Adipose tissue (tissue), 3 donors: ENCODE measurements around the gene WDR64. TPM values are rescaled to one million over a fixed set of nuclear protein-coding genes. Genes with fewer than 3 reads are reported as not detected.

Source experiments
- H3K27ac ChIP-seq: one replicate; pipeline ENCODE4 v1.5.1; 2013; ENCODE audit warnings: low read depth, low read length
- WGBS, 3 donors: extraction: QIAGEN DNeasy Blood & Tissue Kit; methylation state at CpG; one replicate each; pipeline ENCODE4 v1.1.7; 2013; 5-methylcytosine and 5-hydroxymethylcytosine counted together
- polyA plus RNA-seq, 3 donors: library from polyadenylated mRNA; stranded (reverse); fragments of 200-250 nt; gene quantifications; one replicate each; pipeline ENCODE4 v1.2.3, GENCODE V29; 2013
- donor health status: healthy with polysubstance abuse.
- donor health status: Bipolar disorder and iron deficiency.
- donor health status: healthy.

WDR64 gene
- polyA plus RNA-seq, 3 donors, result not detected

DNA sequence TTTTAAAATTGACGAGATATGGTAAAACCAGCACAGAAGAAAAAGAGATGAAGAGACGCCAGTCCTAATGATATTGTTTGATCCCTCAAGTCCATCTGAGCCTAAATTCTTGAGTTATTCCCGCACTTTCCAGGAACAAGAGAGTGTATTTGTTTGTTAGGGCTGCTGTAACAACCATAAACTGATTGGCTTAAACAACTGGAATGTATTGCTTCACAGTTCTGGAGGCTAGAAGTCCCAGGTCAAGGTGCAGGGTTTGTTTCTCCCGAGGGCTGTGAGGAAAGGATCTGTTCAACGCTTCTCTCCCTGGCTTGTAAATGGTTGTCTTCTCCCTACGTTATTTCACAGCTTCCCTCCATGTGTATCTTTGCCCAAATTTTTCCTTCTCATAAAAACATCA is 188.1 kb downstream of the WDR64 start:
- no peak overlapping the region for H3K27ac ChIP-seq
- WGBS, 3 donors, result 81 to 85% (median 84%) methylated on average over 6 of the region's 6 CpGs

DNA sequence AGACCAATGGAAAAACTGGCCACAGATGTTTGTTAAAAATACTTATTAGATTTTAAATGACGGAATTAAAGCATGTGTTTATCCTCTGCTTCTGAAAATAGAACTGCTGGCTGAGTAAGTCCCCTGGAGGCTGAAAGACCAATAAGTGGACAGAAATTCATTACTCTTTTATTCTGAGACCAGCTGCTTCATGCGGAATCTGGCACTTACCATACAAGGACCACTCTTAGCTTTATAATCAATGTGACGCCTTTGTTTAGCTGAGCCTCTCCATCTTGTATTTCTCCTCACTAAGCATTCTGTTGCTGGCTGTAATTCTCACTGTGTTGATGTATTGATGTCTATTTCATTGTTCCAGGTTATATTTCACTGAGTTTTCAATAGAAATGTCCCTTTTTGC is 189.6 kb downstream of the WDR64 start:
- WGBS, 3 donors, result 78 to 90% (median 78%) methylated on average over 3 of the region's 3 CpGs

DNA sequence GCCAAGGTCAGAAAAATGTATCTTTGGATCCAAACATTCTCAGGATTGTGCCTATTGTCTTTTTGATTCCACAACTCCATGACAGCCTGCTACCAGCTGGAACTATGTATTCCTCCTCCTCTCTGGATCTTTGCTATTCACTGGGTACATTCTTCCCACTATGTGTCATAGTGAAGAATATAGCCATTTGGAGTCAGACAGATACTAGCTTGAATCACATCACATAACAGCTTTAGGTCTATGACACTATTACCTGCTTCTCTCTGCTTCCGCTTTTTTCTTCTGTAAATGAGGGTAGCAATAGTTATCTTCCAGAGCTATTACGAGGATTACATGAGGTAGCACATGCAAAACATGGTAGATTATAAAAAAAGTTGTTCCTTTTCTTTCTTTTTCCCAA is 190.5 kb downstream of the WDR64 start:
- H3K27ac ChIP-seq, result no peak overlapping the region
- WGBS, 3 donors, result 88 to 98% (median 94%) methylated on average over 2 of the region's 2 CpGs

More for the DNA sequence above, 189.6 kb downstream of the WDR64 start:
- no peak overlapping the region for H3K27ac ChIP-seq

DNA sequence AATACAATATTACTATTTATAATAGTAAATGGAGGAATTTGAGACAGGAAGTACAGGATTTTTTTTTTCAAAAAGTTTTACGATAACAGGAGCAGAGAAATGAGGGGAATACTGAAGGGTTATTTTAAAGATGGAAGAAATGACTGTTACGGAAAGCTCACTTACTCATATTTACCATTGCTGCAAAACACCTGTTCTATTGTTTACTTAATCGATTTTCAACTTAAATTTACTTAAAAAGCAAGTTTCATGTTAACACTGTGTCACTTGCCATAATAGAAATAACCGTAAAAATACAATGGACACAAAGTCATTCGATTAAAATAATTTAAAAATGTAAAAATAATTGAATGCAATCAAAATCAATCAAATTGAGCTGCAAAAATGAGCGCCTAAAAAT is 192.5 kb downstream of the WDR64 start:
- no peak overlapping the region for H3K27ac ChIP-seq
- 27 to 84% (median 84%) methylated on average over 6 of the region's 6 CpGs for WGBS, 3 donors

DNA sequence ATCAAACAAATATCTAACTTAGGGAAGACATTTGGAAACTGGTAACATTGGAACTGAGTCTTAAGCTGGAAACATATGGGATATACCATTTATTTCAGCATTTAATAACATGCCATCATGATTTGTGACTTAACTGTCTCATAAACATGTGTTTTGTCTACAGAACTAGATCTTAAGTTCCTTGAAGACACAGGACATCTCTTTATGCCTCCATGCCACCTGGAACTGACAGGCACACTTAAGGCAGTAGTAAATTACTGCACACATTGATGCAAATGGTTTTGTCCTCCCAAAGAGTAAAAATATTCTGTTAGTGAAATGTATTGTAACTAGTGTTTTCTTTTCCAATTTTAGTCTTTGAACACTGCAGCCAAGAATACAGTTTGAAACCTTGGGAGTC is 194.3 kb downstream of the WDR64 start:
- H3K27ac ChIP-seq, result no peak overlapping the region

DNA sequence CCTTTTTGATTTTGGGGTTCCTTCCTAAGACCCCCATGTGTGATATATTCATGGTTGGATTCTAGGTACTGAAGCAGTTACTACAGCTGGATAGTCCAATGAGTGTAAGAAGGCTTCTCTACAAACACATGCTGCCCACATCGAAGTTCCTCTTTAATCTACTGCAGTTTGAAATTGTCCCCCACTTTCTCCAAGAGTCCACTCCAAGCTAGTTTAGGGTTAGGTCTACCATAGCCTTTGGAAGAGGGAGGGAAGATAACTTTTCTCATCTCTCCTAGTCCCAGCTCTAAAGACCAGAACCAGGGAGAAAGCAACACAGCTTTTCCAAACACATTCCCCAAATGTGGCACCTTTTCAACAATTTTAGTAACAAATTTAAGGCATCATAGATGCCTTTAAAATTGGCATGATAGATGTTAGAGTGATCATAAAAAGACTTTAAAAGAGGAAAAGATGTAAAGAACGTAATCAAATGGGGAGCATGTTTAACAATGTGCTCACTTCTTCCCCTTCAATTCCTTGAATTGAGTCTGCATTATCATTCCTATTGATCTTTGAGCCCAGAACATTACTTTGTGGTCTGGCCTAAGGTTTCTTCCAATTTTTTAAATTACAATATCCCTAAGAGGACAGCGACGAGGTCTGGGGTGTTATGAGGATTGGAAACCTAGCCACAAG is 194.9 kb downstream of the WDR64 start:
- H3K27ac ChIP-seq, result no peak overlapping the region
- 87 to 92% (median 89%) methylated on average over 4 of the region's 4 CpGs for WGBS, 3 donors

DNA sequence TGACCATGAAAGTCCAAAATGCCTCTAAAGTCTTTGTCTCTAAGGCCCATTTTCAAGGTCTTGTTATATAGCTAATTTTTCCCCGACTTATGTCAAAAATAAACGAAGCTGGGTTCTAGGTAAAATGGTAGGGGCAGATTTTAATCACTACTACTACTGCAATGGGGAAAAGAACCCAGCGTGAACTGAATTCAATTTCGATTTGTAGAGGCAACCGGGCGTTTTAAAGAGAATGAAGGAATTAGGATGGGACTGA is 195.4 kb downstream of the WDR64 start:
- no peak overlapping the region for H3K27ac ChIP-seq
- 6 to 13% (median 9%) methylated on average over 6 of the region's 6 CpGs for WGBS, 3 donors

DNA sequence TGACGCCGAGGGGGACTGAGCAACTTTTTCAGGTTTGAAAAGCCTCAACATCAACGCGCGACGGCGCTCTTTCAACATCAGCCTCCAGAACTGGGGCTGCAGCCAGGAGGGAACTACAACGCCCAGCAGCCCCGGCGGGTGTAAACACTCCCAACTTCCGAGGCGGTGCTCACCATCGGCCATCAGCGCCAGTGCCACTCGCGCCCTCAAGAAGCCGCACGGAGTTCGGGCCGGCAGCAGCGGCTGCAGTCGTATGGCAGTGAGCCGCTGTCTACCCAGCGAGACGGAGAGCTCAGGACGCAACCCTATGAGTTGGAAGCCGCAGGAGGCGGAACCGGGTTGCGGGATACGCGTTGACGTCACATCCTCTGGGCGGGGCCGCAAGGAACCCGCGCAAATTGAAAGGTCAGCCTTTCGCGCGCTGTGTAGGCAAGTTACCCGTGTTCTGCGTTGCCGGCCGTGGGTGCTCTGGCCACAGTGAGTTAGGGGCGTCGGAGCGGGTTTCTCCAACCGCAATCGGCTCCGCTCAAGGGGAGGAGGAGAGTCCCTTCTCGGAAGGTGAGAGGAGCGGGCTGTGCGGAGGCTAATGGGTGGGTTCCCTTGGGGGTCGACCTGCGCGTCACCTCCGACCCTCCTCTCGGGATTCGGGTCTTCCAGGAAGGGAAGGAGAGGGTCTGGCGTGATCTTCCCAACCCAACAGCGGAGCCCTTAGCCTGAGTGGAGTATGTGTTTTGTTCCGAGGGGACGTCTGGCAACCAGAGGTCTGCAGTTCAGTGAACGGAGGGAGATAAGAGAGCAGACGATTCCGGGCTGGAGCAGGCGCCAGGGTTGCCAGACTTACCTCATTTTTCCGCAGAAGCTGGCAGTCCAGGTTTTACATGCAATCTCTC is 196.0 kb downstream of the WDR64 start, which contains the start of gene EXO1:
TSS of gene EXO1 (plus strand) at position 409 of the 890 bp plus-strand sequence. CDS start 2,222 bp downstream, outside the sequence.
- WGBS, 3 donors, result 1% methylated on average over 68 of the region's 68 CpGs
- H3K27ac ChIP-seq, result peak within 1 kb of the TSS; percentile 98

DNA sequence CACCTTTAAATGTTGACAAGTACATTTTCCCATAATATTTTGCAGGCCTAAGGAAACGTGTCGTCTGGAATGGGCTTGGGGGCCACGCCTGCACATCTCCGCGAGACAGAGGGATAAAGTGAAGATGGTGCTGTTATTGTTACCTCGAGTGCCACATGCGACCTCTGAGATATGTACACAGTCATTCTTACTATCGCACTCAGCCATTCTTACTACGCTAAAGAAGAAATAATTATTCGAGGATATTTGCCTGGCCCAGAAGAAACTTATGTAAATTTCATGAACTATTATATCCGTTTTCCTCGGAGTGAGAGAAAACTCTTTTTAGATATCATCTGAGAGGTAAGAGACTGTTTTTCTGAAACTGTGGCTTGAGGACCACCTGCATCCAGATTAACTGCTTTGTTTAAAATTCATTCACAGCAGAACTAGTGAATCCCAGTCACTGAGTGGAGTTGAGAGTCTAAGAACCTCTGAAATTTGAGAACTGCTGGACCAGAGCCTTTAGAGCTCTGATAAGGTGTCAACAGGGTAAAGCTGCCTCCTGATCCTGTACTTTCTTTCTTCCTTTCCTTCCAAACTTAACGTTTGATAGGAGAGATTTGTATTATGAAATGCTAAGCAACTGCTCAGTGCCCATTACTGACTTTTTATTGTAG is 196.7 kb downstream of the WDR64 start:
- 5 to 9% (median 8%) methylated on average over 13 of the region's 13 CpGs for WGBS, 3 donors
- no peak overlapping the region for H3K27ac ChIP-seq

DNA sequence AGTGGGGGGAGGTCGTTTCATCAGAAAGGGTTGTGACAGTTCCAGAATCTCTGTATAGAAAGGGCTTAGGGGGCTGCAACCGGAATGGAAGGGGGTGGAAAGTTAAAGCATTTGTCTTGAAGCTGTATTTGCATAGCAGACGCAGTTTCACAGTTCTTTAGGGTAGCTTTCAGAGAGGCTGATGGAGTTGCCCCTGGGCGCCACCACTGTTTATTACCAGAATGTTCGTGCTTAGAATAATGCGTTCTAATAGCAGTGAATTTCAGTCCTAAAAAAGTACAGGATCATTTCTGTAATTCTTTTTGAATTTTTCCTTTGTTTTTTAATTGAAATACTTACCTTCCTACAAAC is 197.2 kb downstream of the WDR64 start:
- WGBS, 3 donors, result 51 to 72% (median 56%) methylated on average over 6 of the region's 6 CpGs
- H3K27ac ChIP-seq, result no peak overlapping the region

Other genes with a start within 250 kb of the WDR64 start
- 10 to 100 TPM; 27.8 to 66.5 (median 39.0) TPM for gene FH, start 132.5 kb upstream of the WDR64 start, polyA plus RNA-seq
- 1 to 10 TPM in 1 of 3 donors, under 1 TPM in 2; 0.05 to 1.0 (median 0.61) TPM for gene KMO, start 119.9 kb upstream of the WDR64 start, polyA plus RNA-seq
- gene CHML, start 11.9 kb upstream of the WDR64 start, polyA plus RNA-seq, result 1 to 10 TPM in 2 of 3 donors, under 1 TPM in 1; 0.79 to 1.9 (median 1.3) TPM
- 1 to 10 TPM; 4.8 to 9.1 (median 5.1) TPM for gene OPN3, start 11.9 kb upstream of the WDR64 start, polyA plus RNA-seq
- gene EXO1, start 195.9 kb downstream of the WDR64 start, polyA plus RNA-seq, result under 1 TPM; 0.06 to 0.11 (median 0.10) TPM